Hair follicle dermal papilla cell (primary cell): ENCODE results near the gene KCNK4. TPM values are rescaled to one million over a fixed set of nuclear protein-coding genes. Genes with fewer than 3 reads are reported as not detected.

Source experiments
- small RNA-seq: library from RNA; depleted of rRNA; stranded (forward); fragments of <200 nt; gene quantifications from one replicate; pipeline ENCODE3, GENCODE V24; 2012
- total RNA-seq: library from RNA; depleted of rRNA; stranded (reverse); fragments of >200 nt; gene quantifications from 2 replicates; pipeline ENCODE4 v1.2.3, GENCODE V29; 2012

KCNK4 gene
- 0.12 TPM in 1 of 2 replicates, not detected in the other for total RNA-seq

GRCh38 chr11:64291262-64291751 is at the start of gene KCNK4:
KCNK4 (plus strand) TSS chr11:64291302; CDS start chr11:64293019, 1,717 bp downstream.

GRCh38 chr11:64246871-64247728 is 44.0 kb upstream of the KCNK4 start, which contains the start of gene PPP1R14B:
PPP1R14B (minus strand) TSS chr11:64246943; CDS start chr11:64246673, 270 bp downstream.

GRCh38 chr11:64251016-64251752 is 39.9 kb upstream of the KCNK4 start, which contains the start of gene PLCB3:
PLCB3 (plus strand) TSS chr11:64251530; CDS start chr11:64251650, 120 bp downstream.

GRCh38 chr11:64284048-64284961 is 6.8 kb upstream of the KCNK4 start, which contains the start of gene BAD:
BAD (minus strand) TSS chr11:64284665; CDS start chr11:64284368, 297 bp downstream.

GRCh38 chr11:64284962-64285884 is 5.9 kb upstream of the KCNK4 start, which contains the start of gene GPR137:
GPR137 (plus strand) TSS chr11:64285848; CDS start chr11:64286525, 677 bp downstream.

GRCh38 chr11:64299847-64300648 is 8.9 kb downstream of the KCNK4 start, which contains the start of gene CATSPERZ:
CATSPERZ (plus strand) TSS chr11:64300358; CDS start chr11:64300411, 53 bp downstream.

GRCh38 chr11:64305075-64305690 is 14.1 kb downstream of the KCNK4 start, which contains the start of gene ESRRA:
ESRRA (plus strand) TSS chr11:64305524; CDS start chr11:64307180, 1,656 bp downstream.

GRCh38 chr11:64317325-64317960 is 26.3 kb downstream of the KCNK4 start, which contains the start of gene TRMT112:
TRMT112 (minus strand) TSS chr11:64317559; CDS start chr11:64317526, 33 bp downstream.

GRCh38 chr11:64317961-64318765 is 27.1 kb downstream of the KCNK4 start, which contains the start of gene PRDX5:
PRDX5 (plus strand) TSS chr11:64318121; CDS start chr11:64318216, 95 bp downstream.

GRCh38 chr11:64339754-64340408 is 48.8 kb downstream of the KCNK4 start, which contains the start of gene CCDC88B:
CCDC88B (plus strand) TSS chr11:64340204; CDS start chr11:64340267, 63 bp downstream.

Small RNA genes lying within 50 kb of the gene (small RNA-seq; reads per million reads assigned to genes)
- gene MIR7155 (not detected), gene RF00019 (not detected)

Other genes starting within 250 kb of the KCNK4 start
- 16.1 and 21.0 TPM in 2 replicates for gene MACROD1, start 125.2 kb upstream of the KCNK4 start, total RNA-seq
- gene STIP1, start 105.1 kb upstream of the KCNK4 start, total RNA-seq, result 110 and 125 TPM in 2 replicates
- gene FERMT3, start 84.6 kb upstream of the KCNK4 start, total RNA-seq, result 1.1 and 1.9 TPM in 2 replicates
- gene TRPT1, start 65.1 kb upstream of the KCNK4 start, total RNA-seq, result 18.8 and 38.6 TPM in 2 replicates
- 40.2 and 49.3 TPM in 2 replicates for gene NUDT22, start 65.0 kb upstream of the KCNK4 start, total RNA-seq
- gene DNAJC4, start 60.8 kb upstream of the KCNK4 start, total RNA-seq, result 8.0 and 8.5 TPM in 2 replicates
- gene VEGFB, start 56.7 kb upstream of the KCNK4 start, total RNA-seq, result 20.6 and 24.8 TPM in 2 replicates
- gene FKBP2, start 50.2 kb upstream of the KCNK4 start, total RNA-seq, result 21.1 and 29.4 TPM in 2 replicates
- 102 and 129 TPM in 2 replicates for gene PPP1R14B, start 44.4 kb upstream of the KCNK4 start, total RNA-seq
- 60.6 and 68.5 TPM in 2 replicates for gene PLCB3, start 39.8 kb upstream of the KCNK4 start, total RNA-seq
- gene BAD, start 6.6 kb upstream of the KCNK4 start, total RNA-seq, result 64.0 and 66.5 TPM in 2 replicates
- 11.1 and 13.5 TPM in 2 replicates for gene GPR137, start 5.5 kb upstream of the KCNK4 start, total RNA-seq
- gene CATSPERZ, start 9.1 kb downstream of the KCNK4 start, total RNA-seq, result not detected in 2 replicates
- 22.6 and 30.2 TPM in 2 replicates for gene ESRRA, start 14.2 kb downstream of the KCNK4 start, total RNA-seq
- gene TRMT112, start 26.3 kb downstream of the KCNK4 start, total RNA-seq, result 72.2 and 107 TPM in 2 replicates
- gene PRDX5, start 26.8 kb downstream of the KCNK4 start, total RNA-seq, result 151 and 192 TPM in 2 replicates
- gene CCDC88B, start 48.9 kb downstream of the KCNK4 start, total RNA-seq, result 0.16 and 0.36 TPM in 2 replicates
- 50.1 and 54.0 TPM in 2 replicates for gene RPS6KA4, start 67.9 kb downstream of the KCNK4 start, total RNA-seq